Activated CD8-positive, alpha-beta T cell treated with anti-CD3 and anti-CD28 coated beads for 36 hours (primary cell): ENCODE measurements around the gene SLIT3. TPM values are rescaled to one million over a fixed set of nuclear protein-coding genes. Genes with fewer than 3 reads are reported as not detected.

Source experiments
- ATAC-seq: fragments of 200-7000 bp; cut with Tn5 transposase; one replicate; pipeline ENCODE4 v1.10.0; 2021; ENCODE audit warnings: mild to moderate bottlenecking, moderate library complexity
- CTCF ChIA-PET: fragments of 350-600 bp; sonication (Branson Sonifier 250); formaldehyde crosslinking; loops from one replicate; lab custom pipeline; 2021; ENCODE audit warnings: antibody characterized with exemption; lab: Charles Lee
- POLR2A ChIA-PET: fragments of 350-600 bp; sonication (Branson Sonifier 250); formaldehyde crosslinking; loops from one replicate; lab custom pipeline; 2021; ENCODE audit warnings: antibody characterized with exemption; lab: Charles Lee
- DNase-seq: peaks from one replicate; pipeline ENCODE4 v3.0.0-alpha.2; 2020
- H3K27ac Mint-ChIP-seq: one replicate; pipeline ENCODE4 v1.8.0; 2021; ENCODE audit warnings: mild to moderate bottlenecking, mixed read lengths
- H3K27me3 Mint-ChIP-seq: one replicate; pipeline ENCODE4 v1.8.0; 2021; ENCODE audit warnings: mixed read lengths
- H3K36me3 Mint-ChIP-seq: one replicate; pipeline ENCODE4 v1.8.0; 2021; ENCODE audit warnings: low read depth, mixed read lengths
- H3K4me1 Mint-ChIP-seq: one replicate; pipeline ENCODE4 v1.8.0; 2021; ENCODE audit warnings: low read depth, mixed read lengths
- H3K4me3 Mint-ChIP-seq: one replicate; pipeline ENCODE4 v1.8.0; 2021; ENCODE audit warnings: mild to moderate bottlenecking, moderate library complexity, mixed read lengths
- H3K9me3 Mint-ChIP-seq: one replicate; pipeline ENCODE4 v1.8.0; 2021; ENCODE audit warnings: mixed read lengths
- intact Hi-C: fragments of 100-400 bp; cut with micrococcal nuclease; formaldehyde crosslinking; loops from one replicate; pipeline ENCODE4 v1.10.0; 2022
- total RNA-seq, 2 experiments: library from RNA; stranded (reverse); gene quantifications; one replicate each; pipeline ENCODE4 v1.2.3, GENCODE V29; 2021
- TF ChIP-seq, protein P1 (sequence below): fragments of 200-600 bp; IDR thresholded peaks from one replicate; pipeline ENCODE4 v1.8.0; 2022; ENCODE audit warnings: antibody characterized with exemption, mild to moderate bottlenecking

Gene SLIT3
- total RNA-seq, 2 experiments from 2014 or later, result 0.69 to 0.74 TPM

- intact Hi-C loops, result no loop called here
- Mint-ChIP-seq H3K4me1 (no peaks in the 10 kb centered on the region), H3K9me3 (no peaks in the 10 kb centered on the region), H3K36me3 (no peaks in the 10 kb centered on the region), H3K4me3 (no peak overlapping the region), H3K27me3 (peaks cover 3% of the 10 kb centered on the region), H3K27ac (no peak overlapping the region)
- ChIA-PET POLR2A (interaction anchor here (0.7 kb wide), 1 partner anchor 112 kb away, joined by 3 read pairs; no protein-coding TSS in a partner anchor), CTCF (no interaction called here)
- no peak for DNase-seq
- TF ChIP-seq, protein P1, sequence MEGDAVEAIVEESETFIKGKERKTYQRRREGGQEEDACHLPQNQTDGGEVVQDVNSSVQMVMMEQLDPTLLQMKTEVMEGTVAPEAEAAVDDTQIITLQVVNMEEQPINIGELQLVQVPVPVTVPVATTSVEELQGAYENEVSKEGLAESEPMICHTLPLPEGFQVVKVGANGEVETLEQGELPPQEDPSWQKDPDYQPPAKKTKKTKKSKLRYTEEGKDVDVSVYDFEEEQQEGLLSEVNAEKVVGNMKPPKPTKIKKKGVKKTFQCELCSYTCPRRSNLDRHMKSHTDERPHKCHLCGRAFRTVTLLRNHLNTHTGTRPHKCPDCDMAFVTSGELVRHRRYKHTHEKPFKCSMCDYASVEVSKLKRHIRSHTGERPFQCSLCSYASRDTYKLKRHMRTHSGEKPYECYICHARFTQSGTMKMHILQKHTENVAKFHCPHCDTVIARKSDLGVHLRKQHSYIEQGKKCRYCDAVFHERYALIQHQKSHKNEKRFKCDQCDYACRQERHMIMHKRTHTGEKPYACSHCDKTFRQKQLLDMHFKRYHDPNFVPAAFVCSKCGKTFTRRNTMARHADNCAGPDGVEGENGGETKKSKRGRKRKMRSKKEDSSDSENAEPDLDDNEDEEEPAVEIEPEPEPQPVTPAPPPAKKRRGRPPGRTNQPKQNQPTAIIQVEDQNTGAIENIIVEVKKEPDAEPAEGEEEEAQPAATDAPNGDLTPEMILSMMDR, result no peak
- ATAC-seq, result no peak
Measured at GRCh38 chr5:169050146-169050571, 250.8 kb downstream of the SLIT3 start.

- H3K4me1 Mint-ChIP-seq, result no peaks in the 10 kb centered on the region
- H3K27me3 Mint-ChIP-seq, result peaks cover 1% of the 10 kb centered on the region
- ChIA-PET CTCF (no interaction called here), POLR2A (interaction anchor here (0.7 kb wide), 1 partner anchor 113 kb away, joined by 3 read pairs; no protein-coding TSS in a partner anchor)
- intact Hi-C loops, result no loop called here
- H3K4me3 Mint-ChIP-seq, result no peak overlapping the region
- TF ChIP-seq, protein P1, result no peak
- no peak for DNase-seq
- no peaks in the 10 kb centered on the region for H3K36me3 Mint-ChIP-seq
- no peak overlapping the region for H3K27ac Mint-ChIP-seq
- H3K9me3 Mint-ChIP-seq, result no peaks in the 10 kb centered on the region
- no peak for ATAC-seq
Measured at GRCh38 chr5:169049712-169050111, 251.2 kb downstream of the SLIT3 start.

DNA sequence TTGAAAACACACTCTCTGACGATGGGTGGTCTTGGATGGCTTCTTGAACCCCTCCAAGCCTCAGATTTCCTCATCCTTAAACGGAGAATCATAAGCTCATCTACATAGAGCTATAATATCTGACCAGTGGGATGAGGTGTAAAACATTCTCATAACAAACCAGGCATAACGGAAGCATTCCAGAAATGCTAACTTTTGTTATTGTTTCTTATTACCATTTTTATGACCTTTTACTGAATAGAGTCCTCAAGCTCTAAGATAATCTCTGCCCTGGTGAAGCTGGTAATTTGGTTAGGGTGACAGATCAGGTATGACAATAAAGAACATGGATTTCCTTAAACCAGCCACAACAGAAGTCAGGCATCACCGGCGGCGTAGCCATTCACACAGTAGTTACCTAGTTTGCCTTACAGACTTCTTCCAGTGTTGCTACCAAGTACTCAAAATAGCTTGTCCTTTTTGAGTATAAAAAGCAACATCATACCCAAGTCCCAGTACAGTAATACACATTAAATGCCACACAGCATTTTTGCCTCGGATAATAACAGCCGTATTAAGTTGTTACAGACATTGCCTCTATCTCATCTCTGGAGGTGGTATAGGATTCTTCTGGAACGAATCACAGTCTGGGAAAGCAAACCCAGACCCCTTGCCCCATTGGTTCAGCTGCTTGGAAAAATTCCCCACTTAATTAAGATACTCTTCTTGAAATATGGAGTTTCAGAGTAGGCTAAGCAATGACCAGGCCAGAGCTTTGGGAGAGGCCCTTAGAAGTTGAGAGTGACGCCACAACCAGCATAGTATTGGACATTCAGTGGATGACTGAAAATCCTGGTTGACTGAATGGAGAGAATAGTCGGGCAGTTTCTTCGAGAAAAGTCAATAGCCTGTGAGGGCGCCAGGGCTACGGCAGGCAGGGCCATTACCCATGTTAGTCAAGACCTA lies 252.5 kb downstream of the SLIT3 start:
- no peak overlapping the region for H3K4me3 Mint-ChIP-seq
- no peaks in the 10 kb centered on the region for H3K36me3 Mint-ChIP-seq
- TF ChIP-seq, protein P1, result no peak
- DNase-seq (no peak), ATAC-seq (no peak)
- H3K27ac Mint-ChIP-seq, result no peak overlapping the region
- ChIA-PET POLR2A (no interaction called here), CTCF (no interaction called here)
- no peaks in the 10 kb centered on the region for H3K4me1 Mint-ChIP-seq
- no peaks in the 10 kb centered on the region for H3K9me3 Mint-ChIP-seq
- peaks cover 1% of the 10 kb centered on the region for H3K27me3 Mint-ChIP-seq
- intact Hi-C loops, result no loop called here

DNA sequence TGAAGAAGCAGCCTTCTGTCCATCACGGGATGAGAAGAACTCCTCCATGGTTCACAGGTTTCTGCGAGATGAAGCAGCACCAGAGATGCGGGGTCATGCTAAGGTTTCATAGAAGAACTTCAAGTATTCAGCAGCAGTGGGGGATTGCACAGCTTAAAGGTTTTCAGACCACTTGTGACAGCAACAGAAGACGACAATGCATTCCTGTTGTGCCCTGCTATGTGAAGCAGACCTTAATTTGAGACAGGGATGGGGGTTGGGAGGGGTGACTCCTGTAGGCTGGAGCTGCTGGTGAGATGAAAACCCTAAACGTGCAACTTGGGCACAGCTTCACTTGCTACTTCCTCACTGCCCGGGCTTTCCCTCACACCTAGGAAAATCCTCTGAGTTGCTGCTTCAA lies 256.0 kb downstream of the SLIT3 start:
- H3K27ac Mint-ChIP-seq, result no peak overlapping the region
- intact Hi-C loops, result no loop called here
- no peak for ATAC-seq
- ChIA-PET POLR2A (no interaction called here), CTCF (no interaction called here)
- no peaks in the 10 kb centered on the region for H3K9me3 Mint-ChIP-seq
- H3K27me3 Mint-ChIP-seq, result no peaks in the 10 kb centered on the region
- H3K36me3 Mint-ChIP-seq, result no peaks in the 10 kb centered on the region
- no peak for DNase-seq
- H3K4me1 Mint-ChIP-seq, result no peaks in the 10 kb centered on the region
- TF ChIP-seq, protein P1, result no peak
- no peak overlapping the region for H3K4me3 Mint-ChIP-seq

- Mint-ChIP-seq H3K27ac (no peak overlapping the region), H3K36me3 (no peaks in the 10 kb centered on the region), H3K4me3 (no peak overlapping the region), H3K4me1 (no peaks in the 10 kb centered on the region), H3K9me3 (no peaks in the 10 kb centered on the region), H3K27me3 (peaks cover 1% of the 10 kb centered on the region)
- no peak for ATAC-seq
- ChIA-PET CTCF (no interaction called here), POLR2A (no interaction called here)
- TF ChIP-seq, protein P1, result no peak
- no peak for DNase-seq
- intact Hi-C loops, result no loop called here
Measured at GRCh38 chr5:169041180-169041579, 259.8 kb downstream of the SLIT3 start.
